K562 (cell line): ENCODE results near the gene RIC3. TPM values are rescaled to one million over a fixed set of nuclear protein-coding genes. Genes with fewer than 3 reads are reported as not detected.

ENCODE experiments used
- BCLAF1 ChIP-seq, 2 experiments: fragments of 450-650 bp in 1 of 2; IDR thresholded peaks; 2 replicates each; pipeline ENCODE4 v1.6.1; 2011 to 2017; ENCODE audit warnings: low read depth in 2 of 2, antibody characterized with exemption in 1 of 2, borderline replicate concordance in 1 of 2, low read length in 1 of 2, mild to moderate bottlenecking in 1 of 2, mixed read lengths in 1 of 2; ENCODE audit not compliant: control insufficient read depth in 1 of 2
- CCAR2 ChIP-seq: fragments of 200-400 bp; formaldehyde crosslinking; IDR thresholded peaks from 2 replicates; pipeline ENCODE4 v1.6.1; 2017; ENCODE audit warnings: mild to moderate bottlenecking, low read depth, low read length
- FIP1L1 ChIP-seq: fragments of 200-400 bp; formaldehyde crosslinking; IDR thresholded peaks from 2 replicates; pipeline ENCODE4 v1.6.1; 2018; ENCODE audit warnings: mild to moderate bottlenecking, low read depth, low read length; ENCODE audit not compliant: poor library complexity, severe bottlenecking
- GATAD2A ChIP-seq: fragments of 450-650 bp; IDR thresholded peaks from 2 replicates; pipeline ENCODE4 v1.6.1; 2017
- HMGN3 ChIP-seq: IDR thresholded peaks from 2 replicates; pipeline ENCODE4 v1.6.1; 2011; ENCODE audit warnings: borderline replicate concordance, low read depth, mild to moderate bottlenecking, mixed read lengths, low read length; ENCODE audit not compliant: insufficient read length; ENCODE audit errors: extremely low read depth
- JUNB ChIP-seq: fragments of 450-650 bp; formaldehyde crosslinking; conservative IDR thresholded peaks from 2 replicates; pipeline ENCODE4 v1.4.0; 2020; ENCODE audit warnings: mild to moderate bottlenecking
- KLF13 ChIP-seq: fragments of 450-650 bp; IDR thresholded peaks from 2 replicates; pipeline ENCODE4 v1.6.1; 2016; ENCODE audit warnings: missing genetic modification characterization, low read depth, mild to moderate bottlenecking, missing compliant biosample characterization, moderate library complexity, borderline replicate concordance
- MLX ChIP-seq, 2 experiments: fragments of 450-650 bp in 1 of 2; sonication (generic) in 1 of 2; formaldehyde crosslinking; conservative IDR thresholded peaks; 2 replicates each; pipeline versions ENCODE4 v1.4.0 to v1.8.1; 2020 to 2022; ENCODE audit warnings: mild to moderate bottlenecking in 1 of 2, missing genetic modification reagents in 1 of 2
- MTA3 ChIP-seq: fragments of 450-650 bp; formaldehyde crosslinking; IDR thresholded peaks from 2 replicates; pipeline ENCODE4 v1.6.1; 2017; ENCODE audit warnings: mild to moderate bottlenecking, borderline replicate concordance
- NFRKB ChIP-seq: fragments of 450-650 bp; IDR thresholded peaks from 2 replicates; pipeline ENCODE4 v1.6.1; 2016; ENCODE audit warnings: low read depth
- NR1H2 ChIP-seq: sonication (generic); formaldehyde crosslinking; IDR thresholded peaks from 2 replicates; pipeline ENCODE4 v1.4.0; 2020; ENCODE audit warnings: mild to moderate bottlenecking, missing genetic modification reagents
- PTTG1 ChIP-seq: fragments of 450-650 bp; IDR thresholded peaks from 2 replicates; pipeline ENCODE4 v1.6.1; 2016; ENCODE audit warnings: low read depth, mild to moderate bottlenecking, missing genetic modification characterization, missing compliant biosample characterization
- RAD51 ChIP-seq: fragments of 450-650 bp; IDR thresholded peaks from 2 replicates; pipeline ENCODE4 v1.7.1; 2016; ENCODE audit warnings: low read depth, mild to moderate bottlenecking, borderline replicate concordance
- RUNX1 ChIP-seq: sonication (generic); IDR thresholded peaks from 2 replicates; pipeline ENCODE4 v1.6.1; 2016; ENCODE audit warnings: antibody characterized with exemption, low read depth
- SRSF7 ChIP-seq: fragments of 200-400 bp; formaldehyde crosslinking; optimal IDR thresholded peaks from 2 replicates; pipeline ENCODE3; 2017; ENCODE audit warnings: mild to moderate bottlenecking, low read depth, low read length
- TBL1XR1 ChIP-seq, 2 experiments: IDR thresholded peaks; 2 replicates each; pipeline ENCODE4 v1.6.1; 2012; ENCODE audit warnings: improper control_type of control experiment in 2 of 2, low read length in 2 of 2, mild to moderate bottlenecking in 1 of 2
- TCF7 ChIP-seq: sonication (generic); IDR thresholded peaks from 2 replicates; pipeline ENCODE4 v1.6.1; 2016; ENCODE audit warnings: antibody characterized with exemption, borderline replicate concordance
- TEAD1 ChIP-seq, 2 experiments: fragments of 450-650 bp in 1 of 2; sonication (generic) in 1 of 2; formaldehyde crosslinking; IDR thresholded peaks; 2 replicates each; pipeline versions ENCODE4 v1.4.0 to v1.8.0; 2020 to 2022; ENCODE audit warnings: mild to moderate bottlenecking in 2 of 2, missing genetic modification reagents in 1 of 2
- ZBTB33 ChIP-seq: sonication (generic); formaldehyde crosslinking; IDR thresholded peaks from 2 replicates; pipeline ENCODE4 v1.8.1; 2023; ENCODE audit warnings: mild to moderate bottlenecking, missing genetic modification reagents
- ZC3H11A ChIP-seq: IDR thresholded peaks from 2 replicates; pipeline ENCODE4 v1.6.1; 2012; ENCODE audit warnings: low read depth, low read length, improper control_type of control experiment
- ZNF124 ChIP-seq: sonication (generic); formaldehyde crosslinking; IDR thresholded peaks from 2 replicates; pipeline ENCODE4 v1.8.1; 2022; ENCODE audit warnings: missing genetic modification reagents
- ZNF217 ChIP-seq: sonication (generic); formaldehyde crosslinking; IDR thresholded peaks from 2 replicates; pipeline ENCODE4 v1.8.0; 2022; ENCODE audit warnings: mild to moderate bottlenecking, missing genetic modification reagents
- ZNF583 ChIP-seq: fragments of 250-450 bp; sonication (Bioruptor Pico); IDR thresholded peaks from 2 replicates; pipeline ENCODE4 v1.4.0; 2020
- ZSCAN32 ChIP-seq: fragments of 450-650 bp; formaldehyde crosslinking; IDR thresholded peaks from 2 replicates; pipeline ENCODE4 v1.4.0; 2020; ENCODE audit warnings: mild to moderate bottlenecking, moderate library complexity
- polyA plus RNA-seq, 8 experiments: library from polyadenylated mRNA; depleted of rRNA in 4 of 8; stranded (reverse) in 5 of 8; unstranded in 3 of 8; fragments of >200 nt; fragmentation: Nextera tagmentation in 2 of 8; fragmentation: Illumina TruSeq in 1 of 8; extraction: Ambion mirVana in 2 of 8; extraction: Trizol in 1 of 8; gene quantifications; 2 replicates each; pipeline versions ENCODE4 v1.2.1 to v1.2.3, GENCODE V29; 2011 to 2014; ENCODE audit warnings: inconsistent platforms in 1 of 8, missing spikeins in 1 of 8
- total RNA-seq, 7 experiments: library from RNA; depleted of rRNA in 6 of 7; stranded (reverse); fragments of >200 nt in 6 of 7; fragmentation: Illumina TruSeq in 2 of 7; extraction: Trizol in 2 of 7; gene quantifications; 2 replicates each; pipeline versions ENCODE4 v1.2.1 to v1.2.3, GENCODE V29; 2011 to 2021; ENCODE audit warnings: low replicate concordance in 1 of 7

RIC3 gene
- total and polyA plus RNA-seq, 9 of the 15 experiments (the other 6 are each of a cell fraction or from before 2014, with no cell fraction given) = 0.03 to 0.16 (median 0.05) TPM; not detected in 4

GRCh38 chr11:8068605-8069221 lies 100.1 kb downstream of the RIC3 start (continued):
- TF ChIP-seq BCLAF1 (IDR thresholded peaks at IDR 0.05; ENCODE audit: borderline replicate concordance in 1 of 2, control insufficient read depth in 1 of 2, low read depth in 2 of 2, low read length in 1 of 2) (no peak), ZNF124 (no peak), GATAD2A (no peak), RAD51 (no peak), PTTG1 (tag) (no peak), ZC3H11A (no peak), JUNB (CRISPR knock-in tag) (no peak), TEAD1 (CRISPR knock-in tag; IDR thresholded peaks at IDR 0.05) (0 out of 4 replicates have a peak, but pooled peaks of 1 of the 2 experiments have one; percentile 48), TCF7 (no peak), NFRKB (no peak), KLF13 (tag) (no peak), ZSCAN32 (CRISPR knock-in tag) (no peak), MLX (CRISPR knock-in tag; conservative IDR thresholded peaks at IDR 0.05) (no peak), CCAR2 (no peak), MTA3 (no peak), ZBTB33 (CRISPR knock-in tag) (no peak), FIP1L1 (no peak), ZNF583 (CRISPR knock-in tag) (no peak), RUNX1 (no peak), HMGN3 (no peak), SRSF7 (no peak), NR1H2 (CRISPR knock-in tag) (peak; percentile 77; the same call in 1 of the 2 replicates), ZNF217 (CRISPR knock-in tag) (no peak), TBL1XR1 (IDR thresholded peaks at IDR 0.05; ENCODE audit: low read length in 2 of 2) (no peak)
